Measurements from ENCODE around the gene MTA3.

The MTA3 gene

DNA sequence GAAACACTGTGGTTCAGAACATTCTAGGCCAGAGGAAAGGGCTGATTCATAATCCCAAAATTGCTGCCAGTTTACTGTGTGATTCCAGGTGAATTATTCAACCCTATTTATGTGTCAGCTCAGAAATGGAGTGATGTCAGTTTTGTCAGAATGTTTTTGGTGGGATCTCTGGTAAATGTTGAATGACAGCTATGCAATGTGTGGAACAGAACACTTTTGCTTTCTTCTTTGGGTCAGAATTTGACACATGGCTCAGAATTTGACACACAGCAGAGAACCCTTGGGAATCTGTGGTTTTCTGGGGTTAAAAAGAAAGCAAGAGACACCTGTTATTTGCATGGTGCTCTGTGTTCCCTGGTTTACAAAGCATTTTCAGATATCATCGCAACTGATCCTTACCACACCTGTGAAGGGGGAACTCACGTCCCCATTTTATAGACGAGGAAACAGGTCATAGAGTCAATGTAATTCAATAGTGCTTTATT, 1.6 kb upstream of the MTA3 start:
- no peak for TF ChIP-seq TCF12 (IDR thresholded peaks at IDR 0.05; ENCODE audit: low read depth)
- TF ChIP-seq, protein P1, sequence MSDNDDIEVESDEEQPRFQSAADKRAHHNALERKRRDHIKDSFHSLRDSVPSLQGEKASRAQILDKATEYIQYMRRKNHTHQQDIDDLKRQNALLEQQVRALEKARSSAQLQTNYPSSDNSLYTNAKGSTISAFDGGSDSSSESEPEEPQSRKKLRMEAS (IDR thresholded peaks at IDR 0.05) = no peak
- TF ChIP-seq RAD21 (IDR thresholded peaks at IDR 0.05; ENCODE audit: low read depth) = no peak
- TF ChIP-seq ZBTB7A (IDR thresholded peaks at IDR 0.05; ENCODE audit: low read depth) = no peak
- TF ChIP-seq CREB1 (IDR thresholded peaks at IDR 0.05; ENCODE audit: low read depth) = no peak
- TF ChIP-seq CEBPB (IDR thresholded peaks at IDR 0.05) = no peak
- TF ChIP-seq TEAD4 (IDR thresholded peaks at IDR 0.05) = no peak
- no peak for TF ChIP-seq NFIC (IDR thresholded peaks at IDR 0.05)
- TF ChIP-seq FOXM1 (IDR thresholded peaks at IDR 0.05; ENCODE audit: borderline replicate concordance, low read depth) = no peak
- TF ChIP-seq TAF1 (IDR thresholded peaks at IDR 0.05; ENCODE audit: low read depth) = no peak
- TF ChIP-seq, protein P2, sequence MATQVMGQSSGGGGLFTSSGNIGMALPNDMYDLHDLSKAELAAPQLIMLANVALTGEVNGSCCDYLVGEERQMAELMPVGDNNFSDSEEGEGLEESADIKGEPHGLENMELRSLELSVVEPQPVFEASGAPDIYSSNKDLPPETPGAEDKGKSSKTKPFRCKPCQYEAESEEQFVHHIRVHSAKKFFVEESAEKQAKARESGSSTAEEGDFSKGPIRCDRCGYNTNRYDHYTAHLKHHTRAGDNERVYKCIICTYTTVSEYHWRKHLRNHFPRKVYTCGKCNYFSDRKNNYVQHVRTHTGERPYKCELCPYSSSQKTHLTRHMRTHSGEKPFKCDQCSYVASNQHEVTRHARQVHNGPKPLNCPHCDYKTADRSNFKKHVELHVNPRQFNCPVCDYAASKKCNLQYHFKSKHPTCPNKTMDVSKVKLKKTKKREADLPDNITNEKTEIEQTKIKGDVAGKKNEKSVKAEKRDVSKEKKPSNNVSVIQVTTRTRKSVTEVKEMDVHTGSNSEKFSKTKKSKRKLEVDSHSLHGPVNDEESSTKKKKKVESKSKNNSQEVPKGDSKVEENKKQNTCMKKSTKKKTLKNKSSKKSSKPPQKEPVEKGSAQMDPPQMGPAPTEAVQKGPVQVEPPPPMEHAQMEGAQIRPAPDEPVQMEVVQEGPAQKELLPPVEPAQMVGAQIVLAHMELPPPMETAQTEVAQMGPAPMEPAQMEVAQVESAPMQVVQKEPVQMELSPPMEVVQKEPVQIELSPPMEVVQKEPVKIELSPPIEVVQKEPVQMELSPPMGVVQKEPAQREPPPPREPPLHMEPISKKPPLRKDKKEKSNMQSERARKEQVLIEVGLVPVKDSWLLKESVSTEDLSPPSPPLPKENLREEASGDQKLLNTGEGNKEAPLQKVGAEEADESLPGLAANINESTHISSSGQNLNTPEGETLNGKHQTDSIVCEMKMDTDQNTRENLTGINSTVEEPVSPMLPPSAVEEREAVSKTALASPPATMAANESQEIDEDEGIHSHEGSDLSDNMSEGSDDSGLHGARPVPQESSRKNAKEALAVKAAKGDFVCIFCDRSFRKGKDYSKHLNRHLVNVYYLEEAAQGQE (IDR thresholded peaks at IDR 0.05; ENCODE audit: low read depth) = no peak
- no peak for TF ChIP-seq EGR1 (IDR thresholded peaks at IDR 0.05)
- TF ChIP-seq, protein P3, sequence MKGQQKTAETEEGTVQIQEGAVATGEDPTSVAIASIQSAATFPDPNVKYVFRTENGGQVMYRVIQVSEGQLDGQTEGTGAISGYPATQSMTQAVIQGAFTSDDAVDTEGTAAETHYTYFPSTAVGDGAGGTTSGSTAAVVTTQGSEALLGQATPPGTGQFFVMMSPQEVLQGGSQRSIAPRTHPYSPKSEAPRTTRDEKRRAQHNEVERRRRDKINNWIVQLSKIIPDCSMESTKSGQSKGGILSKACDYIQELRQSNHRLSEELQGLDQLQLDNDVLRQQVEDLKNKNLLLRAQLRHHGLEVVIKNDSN (IDR thresholded peaks at IDR 0.05) = no peak
- TF ChIP-seq EP300 (IDR thresholded peaks at IDR 0.05; ENCODE audit: borderline replicate concordance) = no peak
- no peak for TF ChIP-seq YY1 (IDR thresholded peaks at IDR 0.05; ENCODE audit: low read depth)

DNA sequence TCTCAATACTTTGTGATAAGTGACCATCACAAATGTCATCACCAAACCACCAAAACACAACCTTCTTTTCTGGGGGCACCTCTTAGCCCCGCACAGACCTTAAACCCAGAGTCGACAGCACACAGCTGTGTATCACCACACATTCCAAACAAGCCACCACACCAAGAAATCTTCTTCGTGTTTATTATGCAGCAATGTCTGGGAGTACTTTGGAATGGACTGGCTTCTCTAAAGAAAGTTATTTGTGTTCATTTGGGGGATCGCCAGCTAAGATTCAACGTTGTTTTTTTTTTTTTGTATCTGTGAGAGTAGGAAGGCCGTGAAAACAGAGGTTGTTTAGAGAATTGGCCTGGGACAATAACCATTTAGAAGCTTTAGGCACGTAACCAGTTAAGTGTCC, 1.1 kb upstream of the MTA3 start:
- TF ChIP-seq ZBTB7A (IDR thresholded peaks at IDR 0.05; ENCODE audit: low read depth) = no peak
- no peak for TF ChIP-seq FOXM1 (IDR thresholded peaks at IDR 0.05; ENCODE audit: borderline replicate concordance, low read depth)
- TF ChIP-seq TCF12 (IDR thresholded peaks at IDR 0.05; ENCODE audit: low read depth) = no peak
- no peak for TF ChIP-seq TEAD4 (IDR thresholded peaks at IDR 0.05)
- TF ChIP-seq NFIC (IDR thresholded peaks at IDR 0.05) = no peak
- TF ChIP-seq RAD21 (IDR thresholded peaks at IDR 0.05; ENCODE audit: low read depth) = no peak
- TF ChIP-seq, protein P2 (IDR thresholded peaks at IDR 0.05; ENCODE audit: low read depth) = no peak
- no peak for TF ChIP-seq EGR1 (IDR thresholded peaks at IDR 0.05)
- no peak for TF ChIP-seq YY1 (IDR thresholded peaks at IDR 0.05; ENCODE audit: low read depth)
- no peak for TF ChIP-seq CEBPB (IDR thresholded peaks at IDR 0.05)

DNA sequence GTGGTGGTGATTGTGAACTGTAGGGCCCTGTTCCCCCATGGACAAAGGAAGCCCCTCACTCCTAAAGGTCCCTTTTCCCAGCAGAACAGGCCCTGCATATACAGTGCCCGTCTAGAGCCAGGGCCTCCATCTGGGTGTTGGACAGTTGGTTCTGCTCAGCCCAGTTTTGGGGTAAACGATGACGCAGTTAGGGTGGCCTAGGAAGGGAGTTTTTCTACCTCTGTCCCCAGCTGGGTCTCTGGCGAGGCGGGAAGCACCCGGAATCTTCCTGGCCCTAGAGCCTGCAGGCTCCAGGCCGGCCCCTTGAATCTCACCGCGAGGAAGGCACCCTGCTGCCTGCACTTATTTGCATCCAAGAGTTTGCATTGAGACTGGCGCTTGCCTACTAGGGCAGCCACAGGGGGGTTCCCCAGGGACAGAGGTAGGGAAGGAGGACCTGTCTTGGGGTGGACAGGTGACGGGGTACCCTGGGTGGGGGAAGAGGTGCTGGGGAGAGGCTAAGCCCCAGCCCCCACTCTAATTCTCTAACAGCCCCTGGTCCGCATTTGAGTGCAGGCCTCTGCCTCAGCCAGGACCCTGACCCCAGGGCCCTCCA, 529 bp upstream of the MTA3 start:
- no peak for TF ChIP-seq TAF1 (IDR thresholded peaks at IDR 0.05; ENCODE audit: low read depth)
- peak; percentile 64; the same call in 1 of the 2 replicates for TF ChIP-seq ZBTB7A (IDR thresholded peaks at IDR 0.05; ENCODE audit: low read depth)
- TF ChIP-seq, protein P1 (IDR thresholded peaks at IDR 0.05) = no peak
- TF ChIP-seq TEAD4 (IDR thresholded peaks at IDR 0.05) = no peak
- TF ChIP-seq FOXM1 (IDR thresholded peaks at IDR 0.05; ENCODE audit: borderline replicate concordance, low read depth) = no peak
- no peak for TF ChIP-seq RAD21 (IDR thresholded peaks at IDR 0.05; ENCODE audit: low read depth)

DNA sequence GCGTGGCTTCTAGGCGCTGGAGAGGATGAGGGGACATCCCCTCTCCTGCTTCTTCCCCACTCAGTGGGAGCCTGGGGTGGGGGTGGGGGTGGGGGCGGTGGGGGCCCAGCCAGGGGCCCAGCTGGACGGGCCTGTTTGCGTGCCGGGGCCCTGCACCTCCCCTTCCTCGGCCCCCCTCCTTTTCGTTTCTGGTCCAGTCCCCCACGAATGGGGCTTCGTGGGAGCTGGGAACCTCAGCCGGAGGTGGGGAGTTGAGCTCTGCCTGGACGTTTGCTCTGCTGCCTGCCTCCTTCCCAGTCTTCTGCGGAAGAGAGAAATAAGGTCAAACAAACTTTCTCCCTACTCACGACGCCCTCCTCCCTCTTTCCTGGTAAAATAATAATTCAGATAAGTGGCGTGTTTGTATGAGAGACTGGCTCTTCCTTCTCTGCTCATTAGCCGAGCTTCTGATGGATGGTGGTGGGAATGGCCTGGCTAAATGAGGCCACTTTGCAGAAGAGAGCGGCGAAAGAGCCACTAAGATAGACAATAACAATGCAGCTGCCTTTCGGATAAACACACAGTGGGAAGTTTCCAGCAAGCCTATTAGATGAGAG, 782 bp downstream of the MTA3 start:
- TF ChIP-seq CREB1 (IDR thresholded peaks at IDR 0.05; ENCODE audit: low read depth) (no peak), FOXM1 (IDR thresholded peaks at IDR 0.05; ENCODE audit: borderline replicate concordance, low read depth) (no peak), ZBTB7A (IDR thresholded peaks at IDR 0.05; ENCODE audit: low read depth) (0 out of 2 replicates have a peak, but pooled peaks have one; percentile 26)

DNA sequence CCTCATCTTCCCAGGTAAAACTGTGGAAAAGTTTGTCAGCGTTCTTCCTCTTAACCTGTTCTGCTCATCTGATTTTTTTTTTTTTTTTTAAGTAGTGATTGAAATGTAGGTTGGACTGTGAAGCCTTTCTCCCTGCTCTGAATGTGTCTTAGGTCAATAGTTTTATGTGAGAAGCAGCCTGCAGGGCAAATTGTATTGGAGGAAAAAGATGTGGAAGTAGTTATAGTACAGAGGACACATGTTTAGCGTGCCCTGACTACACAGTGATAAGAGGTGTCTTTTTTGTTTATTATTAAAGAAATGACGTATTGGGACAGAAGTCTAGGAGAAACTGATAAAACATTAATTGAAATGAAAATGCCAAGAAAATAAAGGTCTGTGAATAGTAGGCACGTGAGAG, 1.5 kb downstream of the MTA3 start:
- TF ChIP-seq CEBPB (IDR thresholded peaks at IDR 0.05) = no peak
- TF ChIP-seq ZBTB7A (IDR thresholded peaks at IDR 0.05; ENCODE audit: low read depth) = no peak
- no peak for TF ChIP-seq TAF1 (IDR thresholded peaks at IDR 0.05; ENCODE audit: low read depth)
- TF ChIP-seq YY1 (IDR thresholded peaks at IDR 0.05; ENCODE audit: low read depth) = no peak
- TF ChIP-seq CREB1 (IDR thresholded peaks at IDR 0.05; ENCODE audit: low read depth) = no peak

DNA sequence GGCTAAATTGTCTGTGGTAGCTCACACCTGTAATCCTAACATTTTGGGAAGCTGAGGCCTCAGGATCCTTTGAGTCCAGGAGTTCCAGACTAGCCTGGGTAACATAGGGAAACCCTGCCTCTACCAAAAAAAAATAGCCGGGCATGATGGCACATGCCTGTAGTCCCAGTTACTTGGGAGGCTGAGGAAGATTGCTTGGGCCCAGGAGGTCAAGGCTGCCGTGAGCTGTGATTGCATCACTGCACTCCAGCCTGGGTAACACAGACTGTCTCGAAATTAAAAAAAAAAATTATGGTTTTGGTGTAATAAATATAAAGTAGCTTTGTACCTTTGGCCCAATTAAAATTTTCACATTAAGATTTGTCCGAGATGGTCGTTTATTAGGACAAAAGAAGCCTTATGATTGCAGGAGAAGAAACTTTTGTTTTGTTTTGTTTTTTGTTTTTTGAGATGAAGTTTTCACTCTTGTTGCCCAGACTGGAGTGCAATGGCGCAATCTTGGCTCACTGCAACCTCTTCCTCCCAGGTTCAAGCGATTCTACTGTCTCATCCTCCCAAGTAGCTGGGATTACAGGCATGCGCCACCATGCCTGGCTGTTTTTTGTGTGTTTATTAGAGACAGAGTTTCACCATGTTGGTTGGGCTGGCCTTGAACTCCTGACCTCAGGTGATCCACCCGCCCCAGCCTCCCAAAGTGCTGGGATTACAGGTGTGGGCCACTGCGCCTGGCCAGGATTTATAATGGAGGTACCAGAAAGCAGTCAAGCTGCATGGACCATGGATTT, 4.1 kb downstream of the MTA3 start:
- no peak for TF ChIP-seq EGR1 (IDR thresholded peaks at IDR 0.05)
- no peak for TF ChIP-seq TCF12 (IDR thresholded peaks at IDR 0.05; ENCODE audit: low read depth)
- no peak for TF ChIP-seq NFIC (IDR thresholded peaks at IDR 0.05)
